ENCODE data around the gene TMEM204. TPM values are rescaled to one million over a fixed set of nuclear protein-coding genes. Genes with fewer than 3 reads are reported as not detected.

TMEM204 gene
- total RNA-seq, 6 donors from 2014 or later = 31.4 to 112 (median 48.4) TPM

GRCh38 chr16:1494711-1495110 lies 38.8 kb upstream of the TMEM204 start:
- peaks cover 17 to 25% (median 18%) of the 10 kb centered on the region in 4 donors for H3K4me1 ChIP-seq
- H3K9me3 ChIP-seq = no peaks in the 10 kb centered on the region
- DNase-seq (no peak), ATAC-seq (ENCODE audit: low FRiP score in 2 of 2) (no peak)
- H3K27me3 ChIP-seq = no peaks in the 10 kb centered on the region
- H3K27ac ChIP-seq = peak overlapping the region in 2 of 4 donors; percentile 90 to 91
- 73 to 78% methylated on average over 6 to 13 of the region's 13 CpGs for WGBS, 2 donors
- peaks cover 3 to 49% (median 29%) of the 10 kb centered on the region in 4 donors for H3K36me3 ChIP-seq
- H3K4me3 ChIP-seq = peak overlapping the region in 1 of 4 donors; percentile 84
- TF ChIP-seq CTCF (IDR thresholded peaks at IDR 0.05) = no peak
- TF ChIP-seq EP300 (IDR thresholded peaks at IDR 0.05) = no peak
- TF ChIP-seq POLR2AphosphoS5 (IDR thresholded peaks at IDR 0.05) = peak in 1 of 2 donors; percentile 25

DNA sequence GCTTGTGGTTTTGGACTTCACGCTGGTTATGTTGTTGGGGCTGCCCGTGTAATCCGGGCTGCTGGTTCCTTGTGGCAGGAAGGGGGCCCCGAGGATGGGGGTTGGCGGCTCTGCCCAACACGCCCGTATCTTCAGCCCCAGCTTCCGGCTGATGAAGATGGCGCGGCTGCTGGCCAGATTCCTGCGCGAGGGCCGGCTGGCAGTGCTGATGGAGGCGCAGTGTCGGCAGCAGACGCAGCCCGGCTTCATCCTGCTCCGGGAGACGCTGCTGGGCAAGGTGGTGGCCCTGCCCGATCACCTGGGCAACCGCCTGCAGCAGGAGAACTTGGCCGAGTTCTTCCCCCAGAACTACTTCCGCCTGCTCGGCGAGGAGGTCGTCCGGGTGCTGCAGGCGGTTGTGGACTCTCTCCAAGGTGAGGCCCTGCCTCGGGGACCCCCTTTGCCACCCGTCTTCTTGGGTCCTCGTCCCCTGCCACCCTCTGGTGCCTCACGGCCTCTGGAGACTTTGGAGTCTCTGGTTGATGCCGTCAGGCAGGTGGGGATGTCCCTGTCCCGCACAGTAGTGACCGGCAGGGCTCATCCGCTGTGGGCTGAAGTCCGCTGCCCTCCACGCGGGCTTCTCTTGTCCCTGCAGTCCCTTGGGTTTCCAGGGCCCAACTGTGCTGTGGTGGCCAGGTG lies 38.1 kb upstream of the TMEM204 start:
- Histone ChIP-seq H3K9me3 (no peaks in the 10 kb centered on the region), H3K27ac (peak overlapping the region in 1 of 4 donors; percentile 90), H3K27me3 (no peaks in the 10 kb centered on the region), H3K4me1 (peaks cover 17 to 25% (median 18%) of the 10 kb centered on the region in 4 donors), H3K4me3 (no peak overlapping the region), H3K36me3 (peaks cover 3 to 56% (median 35%) of the 10 kb centered on the region in 4 donors)
- ATAC-seq (ENCODE audit: low FRiP score in 2 of 2) (no peak), DNase-seq (peak in 1 of 2 donors; percentile 75)
- TF ChIP-seq EP300 (IDR thresholded peaks at IDR 0.05) = no peak
- TF ChIP-seq POLR2A (IDR thresholded peaks at IDR 0.05) = no peak
- TF ChIP-seq CTCF (IDR thresholded peaks at IDR 0.05) = no peak
- no peak for TF ChIP-seq POLR2AphosphoS5 (IDR thresholded peaks at IDR 0.05)
- WGBS, 2 donors = 96 to 98% methylated on average over 15 to 39 of the region's 39 CpGs

GRCh38 chr16:1495889-1496262 lies 37.6 kb upstream of the TMEM204 start:
- Histone ChIP-seq H3K27ac (no peak overlapping the region), H3K4me1 (peaks cover 17 to 25% (median 18%) of the 10 kb centered on the region in 4 donors), H3K4me3 (no peak overlapping the region), H3K9me3 (no peaks in the 10 kb centered on the region), H3K27me3 (no peaks in the 10 kb centered on the region), H3K36me3 (peaks cover 3 to 61% (median 40%) of the 10 kb centered on the region in 4 donors)
- 95 to 96% methylated on average over 19 to 25 of the region's 25 CpGs for WGBS, 2 donors
- ATAC-seq (ENCODE audit: low FRiP score in 2 of 2) (no peak), DNase-seq (peak in 1 of 2 donors; percentile 86)
- no peak for TF ChIP-seq CTCF (IDR thresholded peaks at IDR 0.05)
- TF ChIP-seq EP300 (IDR thresholded peaks at IDR 0.05) = no peak
- no peak for TF ChIP-seq POLR2AphosphoS5 (IDR thresholded peaks at IDR 0.05)
- no peak for TF ChIP-seq POLR2A (IDR thresholded peaks at IDR 0.05)

GRCh38 chr16:1496464-1496863 lies 37.0 kb upstream of the TMEM204 start:
- H3K27me3 ChIP-seq = no peaks in the 10 kb centered on the region
- DNase-seq (no peak), ATAC-seq (ENCODE audit: low FRiP score in 2 of 2) (no peak)
- peaks cover 3 to 67% (median 46%) of the 10 kb centered on the region in 4 donors for H3K36me3 ChIP-seq
- no peaks in the 10 kb centered on the region for H3K9me3 ChIP-seq
- TF ChIP-seq CTCF (IDR thresholded peaks at IDR 0.05) (no peak), EP300 (IDR thresholded peaks at IDR 0.05) (no peak), POLR2AphosphoS5 (IDR thresholded peaks at IDR 0.05) (no peak), POLR2A (IDR thresholded peaks at IDR 0.05) (no peak)
- no peak overlapping the region for H3K4me3 ChIP-seq
- no peak overlapping the region for H3K27ac ChIP-seq
- WGBS, 2 donors = 92 to 94% methylated on average over 17 to 25 of the region's 25 CpGs
- peaks cover 17 to 25% (median 18%) of the 10 kb centered on the region in 4 donors for H3K4me1 ChIP-seq
